Common myeloid progenitor, CD34-positive (primary cell): ENCODE results near the gene MFSD12.

Experiments
- CTCF ChIA-PET: fragments of 350-600 bp; sonication (Branson Sonifier 250); formaldehyde crosslinking; loops from one replicate; lab custom pipeline; 2021; ENCODE audit warnings: antibody characterized with exemption; lab: Charles Lee
- POLR2A ChIA-PET: fragments of 350-600 bp; sonication (Branson Sonifier 250); formaldehyde crosslinking; loops from one replicate; lab custom pipeline; 2021; ENCODE audit warnings: antibody characterized with exemption; lab: Charles Lee
- DNase-seq, 3 donors: peaks; one replicate each; pipeline versions ENCODE4 v3.0.0 to v3.0.0-alpha.2; 2013
- H3K27ac ChIP-seq, 2 experiments: 1 replicate in 1 of 2; 2 replicates in 1 of 2; pipeline ENCODE4 v1.7.0; 2013; ENCODE audit warnings: inconsistent platforms in 2 of 2, low read length in 2 of 2, mild to moderate bottlenecking in 2 of 2, low read depth in 1 of 2, moderate library complexity in 1 of 2; ENCODE audit not compliant: severe bottlenecking in 2 of 2, insufficient read depth in 1 of 2, poor library complexity in 1 of 2
- H3K27me3 ChIP-seq, 5 experiments: replicated peaks in 2 of 5; 1 replicate in 3 of 5; 2 replicates in 2 of 5; pipeline versions ENCODE4 v1.6.1 to v1.7.0; 2013; ENCODE audit warnings: low read length in 4 of 5, mild to moderate bottlenecking in 2 of 5, moderate library complexity in 2 of 5, inconsistent platforms in 1 of 5; ENCODE audit not compliant: insufficient read depth in 5 of 5, control insufficient read depth in 4 of 5
- H3K36me3 ChIP-seq, 4 experiments: 1 replicate in 2 of 4; 2 replicates in 2 of 4; pipeline versions ENCODE4 v1.6.1 to v1.7.0; 2013; ENCODE audit warnings: low read length in 3 of 4, control low read depth in 1 of 4, mild to moderate bottlenecking in 1 of 4; ENCODE audit not compliant: control insufficient read depth in 4 of 4, insufficient read depth in 4 of 4
- H3K4me1 ChIP-seq, 4 experiments: 1 replicate in 3 of 4; 2 replicates in 1 of 4; pipeline versions ENCODE4 v1.6.1 to v1.7.1; 2013; ENCODE audit warnings: low read length in 3 of 4, mild to moderate bottlenecking in 3 of 4, control low read depth in 1 of 4, inconsistent platforms in 1 of 4, moderate library complexity in 1 of 4; ENCODE audit not compliant: control insufficient read depth in 4 of 4, insufficient read depth in 4 of 4; ENCODE audit errors: control extremely low read depth in 1 of 4
- H3K4me3 ChIP-seq, 7 experiments: 1 replicate in 4 of 7; 2 replicates in 3 of 7; pipeline versions ENCODE4 v1.5.1 to v1.7.0; 2013; ENCODE audit warnings: mild to moderate bottlenecking in 7 of 7, low read length in 6 of 7, moderate library complexity in 6 of 7, inconsistent platforms in 2 of 7, low read depth in 2 of 7, control low read depth in 1 of 7; ENCODE audit not compliant: insufficient read depth in 4 of 7, control insufficient read depth in 1 of 7; ENCODE audit errors: extremely low read depth in 1 of 7
- H3K9me3 ChIP-seq, 5 experiments: 1 replicate in 4 of 5; 2 replicates in 1 of 5; pipeline versions ENCODE4 v1.6.1 to v1.7.1; 2013; ENCODE audit warnings: low read length in 4 of 5, mild to moderate bottlenecking in 2 of 5, inconsistent platforms in 1 of 5, low read depth in 1 of 5, moderate library complexity in 1 of 5; ENCODE audit not compliant: control insufficient read depth in 4 of 5, insufficient read depth in 2 of 5; ENCODE audit errors: control extremely low read depth in 1 of 5
- WGBS: methylation state at CpG from one replicate; pipeline ENCODE4 v1.1.5; 2013; ENCODE audit not compliant: insufficient coverage; 5-methylcytosine and 5-hydroxymethylcytosine counted together

The MFSD12 gene

GRCh38 chr19:3494559-3494958 is 62.8 kb downstream of the MFSD12 start:
- H3K4me1 ChIP-seq, result peaks cover 0 to 5% (median 2%) of the 10 kb centered on the region in 4 experiments
- CTCF ChIA-PET, result interaction anchor here (0.6 to 2.6 kb wide), 2 partner anchors 10 to 160 kb away, joined by 3 to 13 read pairs; partner anchors contain the start of gene SMIM44
- H3K27ac ChIP-seq, result no peak overlapping the region
- no peaks in the 10 kb centered on the region for H3K27me3 ChIP-seq
- WGBS, result 96% methylated on average over 18 of the region's 18 CpGs
- no peaks in the 10 kb centered on the region for H3K9me3 ChIP-seq
- POLR2A ChIA-PET, result interaction anchor here (0.7 kb wide), 1 partner anchor 171 kb away, joined by 8 read pairs; no protein-coding TSS in a partner anchor
- no peak for DNase-seq
- H3K36me3 ChIP-seq, result peaks cover 2 to 63% (median 41%) of the 10 kb centered on the region in 4 experiments
- H3K4me3 ChIP-seq, result no peak overlapping the region
